ENCODE results near the gene GDF9. TPM values are rescaled to one million over a fixed set of nuclear protein-coding genes. Genes with fewer than 3 reads are reported as not detected.

The GDF9 gene
- total and polyA plus RNA-seq, 2 experiments from 2014 or later: 0.11 to 0.14 TPM

- TF ChIP-seq CREB1 (CRISPR knock-in tag; IDR thresholded peaks at IDR 0.05; ENCODE audit: low read depth) (no peak), ZNF114 (CRISPR knock-in tag; IDR thresholded peaks at IDR 0.05) (no peak), EZH2 (IDR thresholded peaks at IDR 0.05; ENCODE audit: low read depth, unreplicated experiment) (no peak), POLR2AphosphoS5 (IDR thresholded peaks at IDR 0.05; ENCODE audit: low read depth) (no peak)
These were observed 49.4 kb upstream of the GDF9 start (continued) for GRCh38 chr5:132915681-132916080.

GRCh38 chr5:132909702-132910101 is 43.4 kb upstream of the GDF9 start:
- TF ChIP-seq ZNF462 (CRISPR knock-in tag; IDR thresholded peaks at IDR 0.05) (no peak), NANOG (IDR thresholded peaks at IDR 0.05; ENCODE audit: borderline replicate concordance) (no peak), EZH2 (IDR thresholded peaks at IDR 0.05; ENCODE audit: low read depth, unreplicated experiment) (no peak), CTCF (conservative IDR thresholded peaks at IDR 0.05; ENCODE audit: low read depth in 2 of 2) (no peak), CREB1 (CRISPR knock-in tag; IDR thresholded peaks at IDR 0.05; ENCODE audit: low read depth) (no peak), ETS1 (IDR thresholded peaks at IDR 0.05) (no peak), EZH2phosphoT487 (IDR thresholded peaks at IDR 0.05; ENCODE audit: unreplicated experiment) (no peak)
- peaks cover 37% of the 10 kb centered on the region; the same call in 1 of the 2 replicates for H3K79me2 ChIP-seq (replicated peaks; ENCODE audit: insufficient read depth)
- H3K4me2 ChIP-seq: no peak overlapping the region

More at GRCh38 chr5:132909702-132910101, 43.4 kb upstream of the GDF9 start:
- Mint-ChIP-seq H3K4me3 (no peak overlapping the region), H3K4me1 (peaks cover 8% of the 10 kb centered on the region; the same call in 2 of the 3 replicates), H3K36me3 (ENCODE audit: low read depth) (peaks cover 22% of the 10 kb centered on the region), H3K9me3 (no peaks in the 10 kb centered on the region), H3K27me3 (ENCODE audit: insufficient read depth, low read depth, poor library complexity) (peaks cover 4% of the 10 kb centered on the region), H3K27ac (no peak overlapping the region)
- DNase-seq (ENCODE audit: low spot score) (no peak), ATAC-seq (no peak)
- no peak overlapping the region for H3K27ac ChIP-seq (ENCODE audit: low read depth)
- H3K4me3 ChIP-seq: no peak overlapping the region
- no peaks in the 10 kb centered on the region for H3K27me3 ChIP-seq (ENCODE audit: insufficient read depth)
- H4K20me1 ChIP-seq (replicated peaks; ENCODE audit: insufficient read depth): peaks cover 28% of the 10 kb centered on the region
- 0 out of 2 replicates have a peak, but pooled peaks cover 3% of the 10 kb centered on the region for H3K36me3 ChIP-seq (ENCODE audit: insufficient read depth)
- no peak overlapping the region for H2AFZ ChIP-seq
- H3K9me2 ChIP-seq (ENCODE audit: insufficient read depth): no peaks in the 10 kb centered on the region
- H3K4me1 ChIP-seq (ENCODE audit: insufficient read depth): no peaks in the 10 kb centered on the region
- H3F3A ChIP-seq (replicated peaks; ENCODE audit: low read depth): no peaks in the 10 kb centered on the region
